Fibroblast of lung (primary cell): ENCODE results near the gene LTF. TPM values are rescaled to one million over a fixed set of nuclear protein-coding genes. Genes with fewer than 3 reads are reported as not detected.

Experiments used
- DNase-seq, 2 donors: peaks; one replicate each; pipeline versions ENCODE4 v3.0.0 to v3.0.0-alpha.2; 2010; ENCODE audit warnings: low read depth in 2 of 2
- H2AFZ ChIP-seq: 2 replicates; pipeline ENCODE4 v1.5.1; 2012; ENCODE audit warnings: low read length, control low read depth, inconsistent platforms
- H3K27ac ChIP-seq: 2 replicates; pipeline ENCODE4 v1.5.1; 2011; ENCODE audit warnings: low read length, control low read depth; ENCODE audit not compliant: insufficient read depth
- H3K27me3 ChIP-seq: 2 replicates; pipeline ENCODE4 v1.5.1; 2011; ENCODE audit warnings: mild to moderate bottlenecking, low read length; ENCODE audit not compliant: control insufficient read depth, insufficient read depth
- H3K36me3 ChIP-seq: 2 replicates; pipeline ENCODE4 v1.5.1; 2011; ENCODE audit warnings: low read length; ENCODE audit not compliant: control insufficient read depth, insufficient read depth
- H3K4me1 ChIP-seq: 2 replicates; pipeline ENCODE4 v1.5.1; 2011; ENCODE audit warnings: low read length; ENCODE audit not compliant: control insufficient read depth, insufficient read depth; ENCODE audit errors: extremely low read depth
- H3K4me2 ChIP-seq: 2 replicates; pipeline ENCODE4 v1.5.1; 2011; ENCODE audit warnings: low read length, control low read depth; ENCODE audit not compliant: insufficient read depth; ENCODE audit errors: extremely low read depth
- H3K4me3 ChIP-seq, 4 experiments: fragments of 200-600 bp in 1 of 4; sonication (generic) in 1 of 4; replicated peaks in 1 of 4; 2 replicates each; pipeline ENCODE4 v1.5.1; 2011 to 2016; ENCODE audit warnings: low read length in 4 of 4, low read depth in 3 of 4, mild to moderate bottlenecking in 3 of 4, control low read depth in 2 of 4, inconsistent platforms in 1 of 4, mixed read lengths in 1 of 4; ENCODE audit not compliant: insufficient read depth in 1 of 4; ENCODE audit errors: control extremely low read depth in 1 of 4
- H3K79me2 ChIP-seq: 2 replicates; pipeline ENCODE4 v1.5.1; 2012; ENCODE audit warnings: mild to moderate bottlenecking, low read length, inconsistent platforms; ENCODE audit not compliant: control insufficient read depth, insufficient read depth
- H3K9ac ChIP-seq: 2 replicates; pipeline ENCODE4 v1.5.1; 2011; ENCODE audit warnings: mild to moderate bottlenecking, low read length, control low read depth; ENCODE audit not compliant: insufficient read depth
- H3K9me3 ChIP-seq: 2 replicates; pipeline ENCODE4 v1.5.1; 2012; ENCODE audit warnings: low read depth, low read length; ENCODE audit not compliant: control insufficient read depth, insufficient read depth
- H4K20me1 ChIP-seq: 2 replicates; pipeline ENCODE4 v1.5.1; 2011; ENCODE audit warnings: low read length; ENCODE audit not compliant: control insufficient read depth, insufficient read depth; ENCODE audit errors: extremely low read depth
- CTCF ChIP-seq, 2 donors: IDR thresholded peaks in 1 of 2; conservative IDR thresholded peaks in 1 of 2; 1 replicate in 1 of 2; 2 replicates in 1 of 2; pipeline ENCODE4 v1.5.1; 2011 to 2012; ENCODE audit warnings: low read length in 2 of 2, control low read depth in 1 of 2, inconsistent platforms in 1 of 2, low read depth in 1 of 2, mild to moderate bottlenecking in 1 of 2
- EZH2 ChIP-seq: IDR thresholded peaks from 2 replicates; pipeline ENCODE4 v1.5.1; 2012; ENCODE audit warnings: low read length, control low read depth, mild to moderate bottlenecking; ENCODE audit errors: missing control alignments
- polyA plus RNA-seq, 2 donors: library from polyadenylated mRNA; depleted of rRNA in 1 of 2; stranded (reverse) in 1 of 2; unstranded in 1 of 2; fragments of >200 nt; gene quantifications; 2 replicates each; pipeline ENCODE4 v1.2.1, GENCODE V29; 2011 to 2012; ENCODE audit warnings: missing spikeins in 1 of 2
- total RNA-seq: library from RNA; depleted of rRNA; stranded (reverse); fragments of >200 nt; gene quantifications from 2 replicates; pipeline ENCODE4 v1.2.1, GENCODE V29; 2014

Gene LTF
- total and polyA plus RNA-seq, 2 donors (not counting 1 experiment from before 2014, with no cell fraction given): not detected

DNA sequence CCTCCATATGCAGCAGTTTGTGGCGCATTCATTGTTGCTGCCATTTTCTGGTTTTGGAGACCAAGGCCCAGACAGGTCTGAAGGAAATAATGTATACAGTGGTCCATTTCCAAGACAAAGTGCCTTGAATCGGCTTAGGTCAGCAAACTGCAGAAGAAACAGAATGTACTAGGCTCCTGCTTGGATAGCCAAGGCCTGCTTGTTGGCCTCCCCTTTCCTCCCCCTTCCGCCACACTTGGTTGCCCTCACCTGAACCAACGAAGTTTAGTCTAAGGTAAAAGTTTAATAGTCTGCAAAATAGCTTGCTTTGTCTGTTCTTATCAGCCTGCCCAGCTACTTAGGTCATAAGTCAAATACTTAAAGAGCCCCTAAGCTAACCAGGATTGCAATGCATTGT lies 21.1 kb upstream of the LTF start:
- Histone ChIP-seq H2AFZ (no peak overlapping the region), H3K9ac (no peak overlapping the region), H3K4me1 (peaks cover 8% of the 10 kb centered on the region), H3K9me3 (no peaks in the 10 kb centered on the region), H3K27ac (no peak overlapping the region), H3K27me3 (no peaks in the 10 kb centered on the region), H3K4me2 (no peak overlapping the region), H3K4me3 (no peak overlapping the region), H4K20me1 (no peaks in the 10 kb centered on the region), H3K79me2 (no peaks in the 10 kb centered on the region), H3K36me3 (no peaks in the 10 kb centered on the region)
- TF ChIP-seq CTCF (conservative IDR thresholded peaks at IDR 0.05 in 1 of 2, IDR thresholded peaks at IDR 0.05 in 1 of 2; ENCODE audit: low read depth in 1 of 2, low read length in 2 of 2) (no peak), EZH2 (no peak)
- no peak for DNase-seq

DNA sequence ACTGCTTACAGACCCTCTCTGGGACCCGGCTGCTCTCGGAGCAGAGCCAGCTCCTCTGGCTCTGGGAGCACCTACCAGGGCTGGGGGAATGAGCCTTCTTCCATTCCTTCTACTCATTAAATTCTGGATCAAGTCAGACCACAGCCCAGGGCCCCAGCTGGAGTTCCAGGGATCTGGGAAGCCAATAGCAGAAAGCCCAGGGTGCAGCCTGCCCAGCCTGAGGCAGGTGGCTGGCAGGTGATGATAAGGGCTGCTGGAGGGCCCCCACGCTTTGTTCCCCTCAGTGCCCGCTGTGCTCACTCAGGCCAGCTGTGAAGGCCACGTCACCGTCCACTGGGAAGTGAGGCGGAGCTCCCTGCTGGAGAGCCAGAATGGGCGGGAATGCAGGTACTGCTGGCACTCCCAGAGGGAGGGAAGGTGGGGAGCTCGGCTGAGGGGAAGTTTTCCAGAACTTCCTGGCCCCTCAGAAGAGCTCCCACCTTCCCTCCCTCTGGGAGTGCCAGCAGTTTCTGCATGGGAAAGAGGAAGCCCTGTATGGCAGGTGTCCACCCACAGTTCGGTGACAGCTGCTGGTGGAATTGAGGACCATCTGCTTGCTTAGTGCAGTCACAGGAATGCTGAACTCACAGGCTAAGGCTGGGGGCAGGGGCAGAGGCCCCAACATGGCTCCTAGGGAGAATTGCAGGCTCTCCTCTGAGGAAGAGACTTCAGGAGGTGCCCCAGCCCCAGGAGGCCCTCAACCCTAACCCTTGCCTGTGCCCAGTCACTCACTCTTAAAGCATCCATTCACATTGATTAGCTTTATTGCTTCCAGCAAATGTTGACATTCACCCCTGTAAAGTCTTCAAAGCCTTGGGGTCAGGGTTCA lies 20.4 kb upstream of the LTF start:
- Histone ChIP-seq H3K36me3 (no peaks in the 10 kb centered on the region), H3K9me3 (no peaks in the 10 kb centered on the region)

DNA sequence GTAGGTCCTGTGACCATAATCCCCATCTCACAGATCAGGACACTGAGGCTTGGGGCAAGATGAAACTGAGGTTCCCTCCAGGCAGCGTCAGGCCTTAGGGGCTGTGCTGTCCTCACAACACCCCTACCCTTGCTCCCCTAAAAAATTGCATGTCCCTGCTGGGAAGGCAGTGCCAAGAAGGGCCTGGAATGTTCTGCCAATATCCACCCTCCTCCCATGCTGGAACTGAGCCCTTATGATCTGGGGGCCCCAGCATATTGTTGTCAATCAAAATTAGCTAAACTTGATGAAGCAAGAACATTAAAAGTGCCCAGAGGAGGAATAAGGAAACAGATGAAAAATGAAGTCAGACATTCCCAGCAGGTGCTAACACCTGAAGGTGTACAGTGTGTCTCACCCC lies 19.7 kb upstream of the LTF start:
- no peaks in the 10 kb centered on the region for H3K27me3 ChIP-seq
- peaks cover 3% of the 10 kb centered on the region for H3K4me1 ChIP-seq
- H3K27ac ChIP-seq: no peak overlapping the region
- no peaks in the 10 kb centered on the region for H3K9me3 ChIP-seq
- H3K9ac ChIP-seq: no peak overlapping the region
- no peaks in the 10 kb centered on the region for H4K20me1 ChIP-seq
- no peaks in the 10 kb centered on the region for H3K79me2 ChIP-seq
- no peak overlapping the region for H3K4me3 ChIP-seq
- H3K36me3 ChIP-seq: no peaks in the 10 kb centered on the region
- TF ChIP-seq CTCF (conservative IDR thresholded peaks at IDR 0.05 in 1 of 2, IDR thresholded peaks at IDR 0.05 in 1 of 2; ENCODE audit: low read depth in 1 of 2, low read length in 2 of 2): no peak
- no peak for TF ChIP-seq EZH2
- H2AFZ ChIP-seq: no peak overlapping the region
- no peak for DNase-seq
- no peak overlapping the region for H3K4me2 ChIP-seq

More for the DNA sequence above, 20.4 kb upstream of the LTF start:
- no peak overlapping the region for H3K4me3 ChIP-seq
- peaks cover 8% of the 10 kb centered on the region for H3K4me1 ChIP-seq
- H3K4me2 ChIP-seq: no peak overlapping the region
- no peak overlapping the region for H3K27ac ChIP-seq
- no peaks in the 10 kb centered on the region for H3K79me2 ChIP-seq
- H4K20me1 ChIP-seq: no peaks in the 10 kb centered on the region
- H3K27me3 ChIP-seq: no peaks in the 10 kb centered on the region
- no peak overlapping the region for H3K9ac ChIP-seq
- DNase-seq: no peak
- TF ChIP-seq CTCF (conservative IDR thresholded peaks at IDR 0.05 in 1 of 2, IDR thresholded peaks at IDR 0.05 in 1 of 2; ENCODE audit: low read depth in 1 of 2, low read length in 2 of 2) (no peak), EZH2 (no peak)
- H2AFZ ChIP-seq: no peak overlapping the region
